HG03565 (cell line): ENCODE measurements around the gene PAIP1.
"Not testable (repeated sequence)": the region's sequence is repeated elsewhere in the genome, so short reads cannot be mapped to it uniquely, and the experiment has no call there.

ENCODE experiments used
- ATAC-seq: cut with Tn5 transposase; IDR thresholded peaks from one replicate; pipeline ENCODE4 v1.9.1; 2021; ENCODE audit warnings: mild to moderate bottlenecking, moderate library complexity; ENCODE audit not compliant: unreplicated experiment

PAIP1 gene, protein sequence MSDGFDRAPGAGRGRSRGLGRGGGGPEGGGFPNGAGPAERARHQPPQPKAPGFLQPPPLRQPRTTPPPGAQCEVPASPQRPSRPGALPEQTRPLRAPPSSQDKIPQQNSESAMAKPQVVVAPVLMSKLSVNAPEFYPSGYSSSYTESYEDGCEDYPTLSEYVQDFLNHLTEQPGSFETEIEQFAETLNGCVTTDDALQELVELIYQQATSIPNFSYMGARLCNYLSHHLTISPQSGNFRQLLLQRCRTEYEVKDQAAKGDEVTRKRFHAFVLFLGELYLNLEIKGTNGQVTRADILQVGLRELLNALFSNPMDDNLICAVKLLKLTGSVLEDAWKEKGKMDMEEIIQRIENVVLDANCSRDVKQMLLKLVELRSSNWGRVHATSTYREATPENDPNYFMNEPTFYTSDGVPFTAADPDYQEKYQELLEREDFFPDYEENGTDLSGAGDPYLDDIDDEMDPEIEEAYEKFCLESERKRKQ

DNA sequence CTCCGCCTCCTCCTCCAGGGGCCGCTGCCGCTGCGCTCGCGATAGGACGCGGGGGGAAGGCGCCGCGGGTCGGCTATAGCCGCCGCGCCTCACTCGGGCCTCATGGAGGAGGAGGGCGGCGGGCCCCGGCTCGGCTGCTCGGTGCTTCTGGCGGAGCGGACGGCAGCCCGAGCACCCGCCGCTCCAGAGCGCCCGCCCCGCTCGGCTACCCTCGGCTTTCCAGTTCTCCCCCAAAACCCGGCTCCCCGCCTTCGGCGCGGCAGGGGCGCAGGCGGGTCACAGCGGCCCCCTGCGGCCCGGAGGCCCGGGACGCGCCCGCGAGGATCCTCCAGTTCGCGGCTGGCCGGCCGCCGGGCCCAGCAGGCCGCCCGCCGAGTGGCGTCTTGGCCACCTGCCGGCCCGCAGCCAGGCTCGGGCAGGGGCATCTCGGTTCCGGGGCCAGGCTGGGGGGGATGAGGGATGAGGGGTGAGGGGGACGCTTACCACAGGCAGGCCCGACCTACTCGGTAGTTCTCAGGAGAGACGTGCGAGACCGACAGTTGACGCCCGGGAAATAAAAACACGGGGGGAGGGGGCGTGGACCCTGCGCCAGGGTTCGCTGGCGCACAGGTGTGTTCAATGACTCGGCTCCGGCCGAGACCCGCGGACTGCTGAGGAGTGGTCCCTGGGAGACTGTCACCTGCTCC is at the start of gene PAIP1:
Gene PAIP1, minus strand, starts transcription at position 221 of the 686 bp plus-strand sequence. CDS start 231 bp downstream, outside the sequence.
- peak; percentile 83 for ATAC-seq

DNA sequence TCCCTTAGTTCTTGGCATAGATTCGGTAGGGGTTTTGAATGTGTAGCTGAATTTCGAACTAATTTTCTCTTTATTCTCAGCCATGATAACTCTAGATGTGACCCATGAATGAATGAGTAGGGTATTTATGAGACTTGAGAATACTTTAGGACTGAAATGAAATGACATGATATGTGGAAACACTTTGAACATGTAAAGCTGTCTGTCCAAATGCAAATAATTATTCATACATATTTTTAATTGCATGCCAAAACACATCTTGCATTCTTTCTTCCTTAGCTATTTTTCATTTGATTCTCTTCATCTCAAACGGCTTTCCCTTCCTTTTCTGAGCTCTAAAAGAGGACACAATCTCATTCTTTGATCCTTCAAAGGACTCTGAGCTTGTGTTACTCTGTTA is 49.5 kb upstream of the PAIP1 start:
- no peak for ATAC-seq

DNA sequence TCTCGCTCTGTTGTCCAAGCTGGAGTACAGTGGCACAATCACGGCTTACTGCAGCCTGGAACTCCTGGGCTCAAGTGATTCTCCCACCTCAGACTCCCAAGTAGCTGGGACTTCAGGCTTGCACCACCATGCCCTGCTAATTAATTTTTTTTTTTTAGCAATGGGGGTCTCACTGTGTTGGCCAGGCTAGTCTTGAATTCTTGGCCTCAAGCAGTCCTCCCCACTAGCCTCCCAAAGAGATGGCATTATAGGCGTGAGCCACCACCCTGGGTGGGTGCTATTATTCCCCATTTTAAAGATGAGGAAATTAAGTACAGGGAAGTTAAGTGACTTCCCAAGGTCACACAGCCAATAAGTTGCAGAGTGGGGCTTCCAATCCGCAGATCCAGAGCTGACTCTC is 47.8 kb upstream of the PAIP1 start:
- ATAC-seq: no peak

DNA sequence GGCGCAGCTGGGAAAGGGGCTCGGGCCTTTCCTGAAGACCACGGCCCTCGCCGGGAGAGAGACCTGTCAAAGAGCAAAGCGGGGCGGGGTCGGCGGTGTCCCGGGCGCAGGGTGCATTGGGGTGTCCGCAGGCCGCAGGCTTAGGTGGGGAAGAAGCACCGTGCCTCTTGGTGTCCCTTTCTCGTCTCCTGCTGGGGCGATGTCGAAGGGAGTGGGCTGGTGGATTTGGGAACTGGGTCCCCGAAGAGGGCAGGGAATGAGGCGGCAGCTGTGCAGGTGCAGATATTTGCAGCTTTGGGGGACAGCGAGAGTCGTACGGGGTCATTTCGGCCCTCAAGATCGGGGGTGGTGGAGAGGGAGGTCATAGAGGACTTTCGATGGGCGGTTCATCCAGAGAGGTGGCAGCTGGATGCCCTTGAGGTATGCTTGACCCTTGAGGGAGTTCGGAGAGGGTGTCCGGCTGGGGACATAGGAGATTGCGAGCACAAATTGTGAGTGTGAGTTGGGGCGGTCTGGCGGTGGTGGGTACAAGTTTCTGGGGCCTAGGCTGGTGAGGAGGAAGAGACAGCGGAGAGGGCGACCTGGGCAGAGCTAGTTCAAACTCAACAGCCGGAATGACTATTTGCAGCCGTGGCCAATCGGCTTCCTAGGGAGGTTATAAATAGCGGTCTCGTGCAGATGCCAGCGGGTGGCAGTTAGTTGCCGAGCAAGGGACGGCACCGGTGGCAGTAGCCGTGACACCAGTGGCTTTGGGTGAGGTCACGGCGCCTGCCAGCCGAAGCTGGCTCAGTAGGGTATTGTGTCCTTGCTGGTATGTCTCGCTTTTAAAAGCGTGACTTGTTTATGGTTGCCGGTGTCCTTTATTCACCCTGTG is 46.7 kb upstream of the PAIP1 start:
- ATAC-seq: peak; percentile 33

DNA sequence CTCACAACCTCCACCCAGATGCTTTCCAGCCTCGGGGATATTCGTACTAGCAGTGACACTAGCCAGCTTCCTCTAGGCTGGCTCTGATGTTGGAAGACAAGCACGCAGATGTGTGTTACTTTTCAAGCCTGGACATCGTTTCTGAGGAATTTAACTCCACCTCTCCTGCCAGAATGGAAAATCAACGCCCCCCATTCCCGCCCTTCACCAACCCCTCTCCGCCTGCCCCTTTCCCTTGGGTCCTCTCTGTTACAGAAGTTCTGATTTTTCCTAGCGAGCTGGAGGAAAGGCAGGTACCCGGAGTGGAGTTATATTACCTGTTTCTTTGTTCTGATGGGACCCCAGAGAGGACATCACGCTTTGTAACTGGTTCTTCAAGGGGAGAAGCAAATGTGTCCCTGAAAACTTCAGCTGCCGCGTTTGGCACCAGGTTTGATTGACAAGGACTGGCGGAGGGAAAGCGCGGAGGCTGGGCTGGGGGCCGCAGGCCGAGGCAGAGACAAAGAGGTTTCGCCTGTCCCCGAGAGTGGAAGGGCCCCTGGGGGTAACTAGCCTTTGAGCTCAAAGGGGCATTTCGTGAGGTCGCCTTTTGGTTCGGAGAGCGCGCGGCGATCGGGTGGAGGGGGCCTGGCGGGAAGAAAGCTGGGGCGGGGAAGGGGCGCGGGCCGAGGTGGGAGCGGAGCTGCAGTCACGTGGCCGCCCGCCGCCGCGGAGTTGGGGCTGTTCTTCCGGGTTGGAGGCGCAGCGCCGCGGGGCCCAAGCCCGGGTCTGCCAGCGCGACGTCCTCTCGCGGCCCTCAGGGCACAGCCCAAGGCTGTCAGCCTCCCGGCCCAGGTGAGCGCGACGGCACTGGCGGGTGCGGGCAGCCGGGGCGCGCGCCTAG is 45.8 kb upstream of the PAIP1 start, which contains the start of gene NNT:
Gene NNT, plus strand, starts transcription at position 720 of the 883 bp plus-strand sequence. CDS start 6,016 bp downstream, outside the sequence.
- peak; percentile 64 for ATAC-seq

DNA sequence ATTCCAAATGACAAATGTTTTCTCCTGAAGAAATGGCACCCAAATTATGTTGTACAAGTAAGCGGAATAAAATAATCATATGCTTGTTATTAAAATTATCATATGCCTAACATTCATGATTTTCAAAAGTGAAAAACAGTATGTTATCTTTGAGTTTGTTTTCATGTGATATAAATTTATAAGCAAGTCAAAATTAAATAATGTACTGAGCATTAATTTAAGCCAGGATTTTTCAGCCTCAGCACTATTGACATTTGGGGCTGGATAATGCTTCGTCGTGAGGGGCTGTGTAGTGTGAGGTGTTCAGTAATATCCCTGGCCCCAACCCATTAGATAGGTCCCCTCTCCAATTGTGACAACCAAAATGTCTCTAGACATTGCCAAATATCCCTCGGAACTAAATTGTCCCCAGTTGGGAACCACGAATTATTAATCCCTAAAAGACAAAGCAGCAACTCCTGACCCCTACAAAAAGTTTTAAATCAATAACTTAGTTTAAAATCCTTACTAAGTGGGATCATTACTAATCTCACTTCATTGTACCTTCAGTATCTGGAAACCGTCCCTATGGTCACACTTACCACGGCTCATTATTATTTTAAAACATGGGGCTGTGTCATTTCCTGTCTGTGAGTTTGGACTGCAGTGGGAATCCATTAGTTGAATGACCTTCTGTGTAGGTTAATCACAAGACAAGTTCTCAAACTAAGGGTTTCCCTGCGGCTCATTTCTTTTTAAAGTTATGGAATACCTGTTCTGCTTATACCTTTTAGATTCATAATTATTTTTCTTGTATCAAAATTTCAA is 44.8 kb upstream of the PAIP1 start:
- no peak for ATAC-seq

DNA sequence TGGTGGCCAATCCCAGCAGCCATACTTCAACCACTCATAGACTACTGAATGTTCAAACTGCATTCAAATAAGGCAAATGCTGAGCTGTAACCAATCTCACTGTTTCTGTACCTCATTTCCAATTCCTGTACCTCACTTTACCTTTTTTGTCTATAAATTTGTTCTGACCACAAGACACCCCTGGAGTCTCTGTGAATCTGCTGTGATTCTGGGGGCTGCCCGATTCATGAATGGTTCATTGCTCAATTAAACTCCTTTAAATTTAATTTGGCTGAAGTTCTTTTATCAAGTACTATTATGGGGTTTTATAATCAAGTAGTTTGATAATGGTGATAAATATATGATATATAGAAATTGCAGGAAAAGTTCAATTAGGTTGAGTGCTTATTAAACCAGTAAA is 42.0 kb upstream of the PAIP1 start:
- ATAC-seq: not testable (repeated sequence)

DNA sequence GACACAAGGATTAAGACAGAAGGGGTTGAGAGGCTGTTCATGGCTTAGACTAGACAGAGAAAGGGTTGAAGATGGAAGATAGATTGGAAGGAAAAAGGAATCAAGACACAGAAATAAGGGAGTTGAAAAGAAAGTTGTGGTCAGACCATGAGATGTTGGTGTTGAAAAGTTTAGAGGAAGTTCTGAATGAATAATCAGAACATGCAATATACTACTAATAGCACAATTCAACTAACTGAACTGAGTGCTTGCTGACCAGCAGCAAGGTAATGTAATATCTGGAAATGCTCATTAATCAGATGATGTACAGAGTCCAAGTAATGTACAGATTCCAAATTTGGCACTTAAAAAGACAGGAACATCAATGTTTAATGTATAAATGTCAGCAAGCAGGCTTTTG is 35.5 kb upstream of the PAIP1 start:
- ATAC-seq: peak; percentile 63

DNA sequence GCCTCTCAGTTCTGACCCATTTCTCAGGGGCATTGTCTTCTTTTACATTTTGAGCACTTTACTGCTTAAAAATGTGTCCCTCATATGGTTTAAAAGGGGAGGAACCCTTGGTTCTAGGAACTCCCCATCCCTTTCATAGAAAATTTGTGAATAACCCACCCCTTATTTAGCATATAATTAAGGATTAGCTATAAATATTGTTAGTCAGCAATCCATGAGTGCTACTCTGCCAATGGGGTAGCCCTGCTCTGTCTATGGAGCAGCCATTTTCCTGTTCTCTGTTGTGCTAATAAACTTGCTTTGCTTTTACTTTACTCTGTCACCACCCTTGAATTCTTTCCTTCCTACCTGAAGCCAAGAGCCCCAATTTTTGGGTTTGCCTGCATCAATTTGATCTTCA is 33.8 kb upstream of the PAIP1 start:
- ATAC-seq: no peak

DNA sequence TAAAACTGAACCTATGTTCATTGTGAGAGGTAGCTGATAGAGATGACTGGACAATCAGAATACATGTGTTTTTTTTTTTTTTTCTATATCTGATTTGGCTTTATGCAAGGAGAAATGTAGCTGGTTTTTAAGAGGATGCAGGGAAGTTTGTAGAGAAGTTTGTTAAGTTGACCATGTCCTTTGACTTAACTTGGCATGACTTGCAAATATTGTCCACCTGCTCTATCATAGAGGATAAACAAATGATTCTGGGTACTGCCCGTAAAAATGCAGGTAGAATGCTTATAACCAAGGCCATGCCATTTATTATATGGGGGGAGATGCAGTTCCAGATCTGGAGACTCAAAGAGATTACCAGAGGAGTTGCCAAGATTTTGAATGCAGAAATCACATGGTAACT is 32.4 kb upstream of the PAIP1 start:
- no peak for ATAC-seq

DNA sequence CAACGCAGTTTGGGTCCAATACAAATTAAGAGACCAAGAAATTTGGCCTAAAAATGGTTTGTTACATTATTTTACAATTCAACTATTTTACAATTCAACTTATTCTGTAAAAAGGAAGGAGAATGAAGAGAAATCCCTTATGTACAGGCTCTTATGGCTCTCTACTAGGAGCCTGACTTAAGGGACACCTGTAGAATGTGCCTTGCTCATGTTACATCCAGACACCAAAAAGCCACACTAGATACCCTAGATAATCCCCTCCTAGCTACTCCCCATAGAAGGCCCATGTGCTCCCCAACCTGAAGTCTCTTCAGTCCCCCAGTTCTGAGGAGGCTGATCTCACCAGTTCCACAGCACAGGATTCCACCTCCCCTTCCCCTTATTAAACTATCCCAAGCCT is 32.0 kb upstream of the PAIP1 start:
- no peak for ATAC-seq

DNA sequence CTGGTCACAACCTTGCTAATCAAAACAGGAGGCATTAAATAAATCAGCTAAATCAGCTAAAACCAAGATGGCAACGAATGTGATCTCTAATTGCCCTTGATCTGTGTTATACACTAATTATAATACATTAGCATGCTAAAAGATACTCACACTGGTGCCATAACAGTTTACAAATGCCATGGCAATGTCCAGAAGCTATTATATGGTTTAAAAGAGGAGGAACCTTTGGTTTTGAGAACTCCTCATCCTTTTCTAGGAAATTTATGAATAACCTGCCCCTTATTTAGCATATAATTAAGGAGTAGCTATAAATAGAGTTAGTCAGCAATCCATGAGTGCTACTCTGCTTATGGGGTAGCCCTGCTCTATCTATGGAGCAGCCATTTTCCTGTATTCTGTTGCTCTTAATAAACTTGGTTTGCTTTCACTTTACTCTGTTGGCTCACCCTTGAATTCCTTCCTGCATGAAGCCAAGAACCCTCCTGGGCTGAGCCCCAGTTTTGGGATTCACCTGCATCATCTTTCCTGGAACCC is 27.4 kb upstream of the PAIP1 start:
- ATAC-seq: no peak

DNA sequence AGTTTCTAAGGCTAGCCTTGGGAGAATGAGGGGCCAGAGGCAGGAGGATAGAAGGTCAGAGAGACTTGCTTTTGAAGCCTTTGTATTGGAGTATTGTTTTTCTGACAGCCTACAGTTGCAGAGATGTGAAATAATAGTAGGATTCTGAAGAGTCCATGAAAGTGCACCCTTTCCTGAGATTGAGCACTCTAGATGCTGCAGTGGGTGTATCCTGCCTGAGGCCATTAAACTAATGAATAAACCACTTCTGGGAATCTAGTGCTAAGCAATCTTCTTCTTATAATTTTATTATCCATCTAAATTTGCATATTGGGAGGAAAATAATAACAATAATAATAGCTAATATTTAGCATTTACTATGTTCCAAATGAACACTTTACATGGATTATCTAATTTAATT is 26.8 kb upstream of the PAIP1 start:
- no peak for ATAC-seq

DNA sequence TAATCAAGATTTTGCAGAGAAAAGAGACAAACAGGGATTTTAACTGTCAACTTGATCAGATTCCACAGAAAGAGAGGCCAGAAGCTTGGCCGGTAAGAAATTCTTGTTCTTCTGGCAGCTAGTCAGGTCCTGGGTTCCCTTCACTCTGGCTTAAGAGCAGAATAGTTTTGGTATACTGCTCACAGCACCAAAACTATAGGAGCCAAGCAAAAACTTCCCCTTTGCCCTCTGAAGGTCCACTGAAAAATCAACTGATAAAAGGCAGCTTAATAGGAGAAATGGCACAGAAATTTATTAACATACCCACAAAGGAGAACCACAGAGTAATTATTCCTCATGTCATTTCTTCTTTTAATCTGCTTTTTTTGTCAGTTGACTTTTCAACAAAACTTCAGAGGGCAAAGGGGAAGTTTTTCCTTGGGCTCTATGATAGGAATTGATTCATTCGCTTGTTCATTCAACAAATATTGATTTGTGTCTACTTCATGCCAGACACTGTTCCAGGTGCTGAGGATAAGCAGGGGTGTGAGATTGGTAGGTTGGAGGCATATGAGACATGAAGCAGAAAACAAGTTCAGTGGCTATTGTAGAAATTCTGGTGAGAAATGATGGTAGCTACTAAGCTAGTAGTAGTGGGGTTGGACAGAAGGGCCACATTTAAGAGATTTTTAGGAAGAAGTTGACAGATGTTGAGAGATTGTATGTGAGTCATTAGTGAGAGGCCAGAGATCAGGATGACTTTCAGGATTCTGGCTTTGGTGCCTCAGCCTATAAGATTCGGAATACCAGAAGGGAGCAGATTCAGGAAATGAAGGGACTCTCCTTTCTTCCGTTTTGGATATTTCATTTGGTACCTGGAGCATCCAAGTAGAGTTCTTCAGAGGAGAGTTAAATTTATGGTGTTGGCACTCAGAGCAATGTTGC is 25.5 kb upstream of the PAIP1 start:
- no peak for ATAC-seq

DNA sequence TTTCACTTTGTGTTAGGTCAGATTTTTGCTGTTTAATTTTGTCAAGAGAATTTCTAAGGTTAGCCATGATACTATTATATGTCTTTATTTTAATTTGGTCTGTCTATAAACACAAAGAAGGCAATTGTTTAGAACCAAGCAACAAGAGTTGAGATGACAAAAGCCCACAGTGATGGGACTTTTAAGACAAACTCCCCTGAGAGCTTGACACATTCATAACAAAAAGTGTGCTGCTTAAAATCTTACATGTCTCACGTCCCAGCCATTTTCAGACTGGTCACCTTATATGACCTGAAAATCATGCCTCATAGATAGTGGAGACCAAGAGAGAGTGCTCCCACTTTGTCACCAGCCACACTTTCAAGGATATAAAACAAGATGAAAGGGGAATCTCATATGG is 24.5 kb upstream of the PAIP1 start:
- ATAC-seq: no peak

DNA sequence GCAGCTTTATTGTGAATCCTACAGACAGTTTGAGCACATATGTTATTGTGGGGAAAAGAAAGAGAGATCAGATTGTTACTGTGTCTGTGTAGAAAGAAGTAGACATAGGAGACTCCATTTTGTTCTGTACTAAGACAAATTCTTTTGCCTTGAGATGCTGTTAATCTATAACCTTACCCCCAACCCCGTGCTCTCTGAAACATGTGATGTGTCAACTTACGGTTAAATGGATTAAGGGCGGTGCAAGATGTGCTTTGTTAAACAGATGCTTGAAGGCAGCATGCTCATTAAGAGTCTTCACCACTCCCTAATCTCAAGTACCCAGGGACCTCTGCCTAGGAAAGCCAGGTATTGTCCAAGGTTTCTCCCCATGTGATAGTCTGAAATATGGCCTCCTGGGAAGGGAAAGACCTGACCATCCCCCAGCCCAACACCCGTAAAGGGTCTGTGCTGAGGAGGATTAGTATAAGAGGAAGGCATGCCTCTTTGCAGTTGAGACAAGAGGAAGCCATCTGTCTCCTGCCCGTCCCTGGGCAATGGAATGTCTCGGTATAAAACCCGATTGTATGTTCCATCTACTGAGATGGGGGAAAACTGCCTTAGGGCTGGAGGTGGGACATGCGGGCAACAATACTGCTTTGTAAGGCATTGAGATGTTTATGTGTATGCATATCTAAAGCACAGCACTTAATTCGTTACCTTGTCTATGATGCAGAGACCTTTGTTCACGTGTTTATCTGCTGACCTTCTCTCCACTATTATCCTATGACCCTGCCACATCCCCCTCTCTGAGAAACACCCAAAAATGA is 23.7 kb upstream of the PAIP1 start:
- not testable (repeated sequence) for ATAC-seq

DNA sequence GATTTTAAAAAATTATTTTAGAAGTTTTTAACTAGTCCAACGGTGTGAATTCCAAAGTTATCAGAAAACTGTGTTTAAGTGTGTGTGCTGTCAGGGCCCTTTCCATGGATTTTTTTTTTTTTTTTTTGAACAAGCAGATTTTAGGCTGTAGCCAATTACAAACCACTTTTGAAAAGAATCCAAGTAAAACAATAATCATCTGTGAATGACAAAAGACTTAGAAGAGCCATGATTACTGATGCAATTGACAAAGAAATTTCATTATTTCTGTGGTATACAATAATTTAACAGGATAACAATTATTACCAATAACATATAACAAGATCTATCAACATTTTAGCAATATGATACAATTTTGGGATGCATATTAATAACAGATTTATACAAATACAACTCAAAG is 16.2 kb upstream of the PAIP1 start:
- ATAC-seq: no peak
